PC-3 (cell line): ENCODE measurements around the gene ACTL8. TPM values are rescaled to one million over a fixed set of nuclear protein-coding genes. Genes with fewer than 3 reads are reported as not detected.

Source experiments
- ATAC-seq: fragments of 200-7000 bp; cut with Tn5 transposase; 2 replicates; pipeline ENCODE4 v1.9.1; 2020; ENCODE audit warnings: mild to moderate bottlenecking, moderate library complexity
- BruUV-seq: library from RNA; stranded (reverse); fragments of 400-500 nt; replicated peaks from 2 replicates; lab custom pipeline; 2021; lab: Mats Ljungman, UMichigan
- CTCF ChIA-PET: fragments of 300-600 bp; sonication (Branson Sonifier 250); formaldehyde crosslinking; loops from one replicate; lab custom pipeline; 2022; ENCODE audit warnings: antibody characterized with exemption; lab: Charles Lee
- POLR2A ChIA-PET: fragments of 300-600 bp; sonication (Branson Sonifier 250); formaldehyde crosslinking; loops from one replicate; lab custom pipeline; 2022; ENCODE audit warnings: antibody characterized with exemption; ENCODE audit not compliant: unreplicated experiment; lab: Charles Lee
- DNase-seq: peaks from one replicate; pipeline ENCODE4 v3.0.0-alpha.2; 2015
- H2AFZ ChIP-seq: fragments of 300-600 bp; sonication (generic); 2 replicates; pipeline ENCODE4 v1.6.0; 2016; ENCODE audit warnings: antibody characterized with exemption, low read length
- H3F3A ChIP-seq: fragments of 300-600 bp; sonication (generic); one replicate; pipeline ENCODE4 v1.6.0; 2017; ENCODE audit warnings: antibody characterized with exemption, low read length, control low read depth, mild to moderate bottlenecking; ENCODE audit not compliant: unreplicated experiment
- H3K27ac ChIP-seq: fragments of 300-600 bp; sonication (generic); 2 replicates; pipeline ENCODE4 v1.5.1; 2016; ENCODE audit warnings: mild to moderate bottlenecking, low read length
- H3K27me3 ChIP-seq: fragments of 300-600 bp; sonication (generic); 2 replicates; pipeline ENCODE4 v1.6.1; 2016; ENCODE audit warnings: low read length, mixed read lengths
- H3K36me3 ChIP-seq: fragments of 300-600 bp; sonication (generic); 2 replicates; pipeline ENCODE4 v1.6.1; 2016; ENCODE audit warnings: low read depth, mixed run types, low read length, mixed read lengths
- H3K4me1 ChIP-seq: fragments of 300-600 bp; sonication (generic); 2 replicates; pipeline ENCODE4 v1.5.1; 2016; ENCODE audit warnings: low read length; ENCODE audit not compliant: insufficient read depth
- H3K4me2 ChIP-seq: fragments of 300-600 bp; sonication (generic); 2 replicates; pipeline ENCODE4 v1.6.0; 2016; ENCODE audit warnings: low read length
- H3K4me3 ChIP-seq: fragments of 300-600 bp; sonication (generic); 2 replicates; pipeline ENCODE4 v1.5.1; 2016; ENCODE audit warnings: mild to moderate bottlenecking, low read length, mixed read lengths
- H3K79me2 ChIP-seq: fragments of 300-600 bp; sonication (generic); 2 replicates; pipeline ENCODE4 v1.6.1; 2017; ENCODE audit warnings: low read length, mixed read lengths
- H3K9ac ChIP-seq: fragments of 300-600 bp; sonication (generic); 2 replicates; pipeline ENCODE4 v1.6.0; 2016; ENCODE audit warnings: mild to moderate bottlenecking, low read length
- H3K9me2 ChIP-seq: fragments of 300-600 bp; sonication (generic); replicated peaks from 2 replicates; pipeline ENCODE4 v1.6.1; 2016; ENCODE audit warnings: mixed run types, low read length, mixed read lengths
- H3K9me3 ChIP-seq: fragments of 300-600 bp; sonication (generic); 2 replicates; pipeline ENCODE4 v1.6.1; 2016; ENCODE audit warnings: low read length, mixed read lengths
- H4K20me1 ChIP-seq: fragments of 300-600 bp; sonication (generic); 2 replicates; pipeline ENCODE4 v1.6.1; 2016; ENCODE audit warnings: low read length, mixed read lengths
- CTCF ChIP-seq: fragments of 300-600 bp; sonication (generic); conservative IDR thresholded peaks from 2 replicates; pipeline ENCODE4 v1.5.1; 2017; ENCODE audit warnings: antibody characterized with exemption, low read depth, mild to moderate bottlenecking, low read length
- EZH2 ChIP-seq: fragments of 300-600 bp; sonication (generic); IDR thresholded peaks from one replicate; pipeline ENCODE4 v1.6.1; 2017; ENCODE audit warnings: antibody characterized with exemption, mild to moderate bottlenecking, low read length; ENCODE audit not compliant: unreplicated experiment
- EZH2phosphoT487 ChIP-seq: fragments of 300-600 bp; sonication (generic); IDR thresholded peaks from 2 replicates; pipeline ENCODE4 v1.6.1; 2018; ENCODE audit warnings: mild to moderate bottlenecking, antibody characterized with exemption, low read length, borderline replicate concordance
- intact Hi-C: fragments of 100-400 bp; cut with micrococcal nuclease; formaldehyde crosslinking; loops from 2 replicates; pipeline ENCODE4 v1.9.0; 2023
- total RNA-seq: library from RNA; depleted of rRNA; stranded (reverse); fragments of >200 nt; gene quantifications from 2 replicates; pipeline ENCODE4 v1.2.3, GENCODE V29; 2014

The ACTL8 gene
- total RNA-seq, 1 experiment from 2014 or later: not detected

GRCh38 chr1:17773591-17774326 lies 18.6 kb downstream of the ACTL8 start:
- CTCF ChIA-PET: no interaction called here
- no peaks in the 10 kb centered on the region for H3K9me3 ChIP-seq
- H3K27ac ChIP-seq: no peak overlapping the region
- BruUV-seq: no TSS peak
- POLR2A ChIA-PET: no interaction called here
- peaks cover 17% of the 10 kb centered on the region; the same call in 1 of the 2 replicates for H3K27me3 ChIP-seq
- no peaks in the 10 kb centered on the region for H3K79me2 ChIP-seq
- H3K9ac ChIP-seq: no peak overlapping the region
- no peaks in the 10 kb centered on the region for H4K20me1 ChIP-seq
- no peak overlapping the region for H3K4me2 ChIP-seq
- H3K4me3 ChIP-seq: no peak overlapping the region
- H3K9me2 ChIP-seq: no peaks in the 10 kb centered on the region
- no peak for DNase-seq
- H3K4me1 ChIP-seq: peaks cover 6% of the 10 kb centered on the region
- intact Hi-C loops: no loop called here
- no peak for ATAC-seq
- no peaks in the 10 kb centered on the region for H3K36me3 ChIP-seq
- no peak overlapping the region for H2AFZ ChIP-seq
- no peaks in the 10 kb centered on the region for H3F3A ChIP-seq
- TF ChIP-seq CTCF (no peak), EZH2 (no peak), EZH2phosphoT487 (no peak)

- no peaks in the 10 kb centered on the region for H3K9me3 ChIP-seq
- ChIA-PET POLR2A (no interaction called here), CTCF (no interaction called here)
- H3K9ac ChIP-seq: no peak overlapping the region
- H3K79me2 ChIP-seq: no peaks in the 10 kb centered on the region
- no peak overlapping the region for H3K4me2 ChIP-seq
- H3K9me2 ChIP-seq: no peaks in the 10 kb centered on the region
- TF ChIP-seq EZH2phosphoT487 (no peak), CTCF (no peak), EZH2 (no peak)
- no peaks in the 10 kb centered on the region for H4K20me1 ChIP-seq
- no peak for DNase-seq
- intact Hi-C loops: no loop called here
- ATAC-seq: no peak
- BruUV-seq: no TSS peak
- peaks cover 24% of the 10 kb centered on the region; the same call in 1 of the 2 replicates for H3K27me3 ChIP-seq
- H3K36me3 ChIP-seq: no peaks in the 10 kb centered on the region
- H3K4me1 ChIP-seq: no peaks in the 10 kb centered on the region
- no peak overlapping the region for H2AFZ ChIP-seq
- no peak overlapping the region for H3K27ac ChIP-seq
- no peaks in the 10 kb centered on the region for H3F3A ChIP-seq
- no peak overlapping the region for H3K4me3 ChIP-seq
These were observed 19.3 kb downstream of the ACTL8 start for GRCh38 chr1:17774452-17774851.

GRCh38 chr1:17775796-17776195 lies 20.7 kb downstream of the ACTL8 start:
- no peak for TF ChIP-seq CTCF
- no peak for TF ChIP-seq EZH2phosphoT487
- TF ChIP-seq EZH2: no peak
- no TSS peak for BruUV-seq
- H3K9me3 ChIP-seq: no peaks in the 10 kb centered on the region
- H3K79me2 ChIP-seq: no peaks in the 10 kb centered on the region
- H3K4me1 ChIP-seq: no peaks in the 10 kb centered on the region
- no peak overlapping the region for H3K9ac ChIP-seq
- ATAC-seq: no peak
- H3K27me3 ChIP-seq: peaks cover 37% of the 10 kb centered on the region
- H3K9me2 ChIP-seq: no peaks in the 10 kb centered on the region
- H4K20me1 ChIP-seq: no peaks in the 10 kb centered on the region
- no peak overlapping the region for H3K27ac ChIP-seq
- no peak overlapping the region for H3K4me3 ChIP-seq
- DNase-seq: no peak
- no peaks in the 10 kb centered on the region for H3K36me3 ChIP-seq
- H3F3A ChIP-seq: no peaks in the 10 kb centered on the region
- intact Hi-C loops: no loop called here
- H3K4me2 ChIP-seq: no peak overlapping the region
- ChIA-PET CTCF (no interaction called here), POLR2A (no interaction called here)
- H2AFZ ChIP-seq: no peak overlapping the region
